H7 (cell line): ENCODE results near the gene PDE7B. TPM values are rescaled to one million over a fixed set of nuclear protein-coding genes. Genes with fewer than 3 reads are reported as not detected.

Experiments used
- DNase-seq: peaks from one replicate; pipeline ENCODE4 v3.0.0; 2012
- H3K27me3 ChIP-seq: 2 replicates; pipeline ENCODE4 v1.6.0; 2011; ENCODE audit warnings: mild to moderate bottlenecking, low read length; ENCODE audit not compliant: control insufficient read depth, insufficient read depth
- H3K36me3 ChIP-seq: replicated peaks from 2 replicates; pipeline ENCODE4 v1.5.1; 2011; ENCODE audit warnings: low read length; ENCODE audit not compliant: control insufficient read depth, insufficient read depth
- H3K4me3 ChIP-seq: 2 replicates; pipeline ENCODE4 v1.5.1; 2011; ENCODE audit warnings: low read depth, mild to moderate bottlenecking, control low read depth, low read length, moderate library complexity; ENCODE audit not compliant: insufficient read depth
- total RNA-seq: library from RNA; depleted of rRNA; stranded (reverse); fragments of >200 nt; shearing (Covaris generic); gene quantifications from 2 replicates; pipeline ENCODE4 v1.2.3, GENCODE V29; 2014

PDE7B gene
- total RNA-seq, 1 experiment from 2014 or later, result not detected

DNA sequence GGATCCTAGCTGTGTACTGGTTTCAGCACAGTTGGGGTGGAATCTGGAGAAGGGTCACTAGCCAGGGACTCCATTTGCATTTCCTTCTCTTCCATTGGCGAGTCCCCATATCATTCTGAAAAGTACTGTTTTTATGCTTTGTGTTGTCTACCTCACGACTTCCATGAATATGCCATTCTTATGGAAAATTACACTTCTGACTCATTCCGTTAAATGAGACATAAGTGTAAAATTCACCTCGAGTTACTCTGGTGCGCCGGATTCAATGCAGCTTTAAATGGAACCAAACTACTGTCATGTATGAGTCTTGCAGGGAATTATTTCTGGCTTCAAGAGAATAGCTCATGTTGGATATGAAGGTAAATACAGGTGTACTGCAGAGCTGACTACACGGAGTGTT lies 99.2 kb downstream of the PDE7B start:
- no peaks in the 10 kb centered on the region for H3K36me3 ChIP-seq
- DNase-seq, result no peak
- no peaks in the 10 kb centered on the region; the same call in 1 of the 2 replicates for H3K27me3 ChIP-seq
- no peak overlapping the region for H3K4me3 ChIP-seq

DNA sequence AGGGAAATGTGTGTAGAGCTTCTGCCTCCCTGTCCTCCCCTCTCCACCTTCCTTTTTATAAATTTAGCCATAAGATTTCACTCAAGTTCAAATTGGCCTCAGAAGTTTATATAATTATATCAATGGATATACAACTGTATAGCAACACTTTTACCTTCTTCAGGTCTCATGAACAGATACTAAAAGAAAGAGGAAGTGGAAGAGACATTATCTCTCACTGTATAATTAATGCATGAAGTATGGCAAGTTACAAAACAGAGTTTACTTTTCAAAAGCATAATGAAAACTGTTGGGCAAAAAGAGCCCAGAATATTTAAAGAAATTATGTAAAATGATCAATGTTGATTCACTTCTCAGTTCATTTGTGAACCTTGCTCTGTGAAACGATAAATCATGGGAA lies 99.7 kb downstream of the PDE7B start:
- Histone ChIP-seq H3K4me3 (no peak overlapping the region), H3K27me3 (no peaks in the 10 kb centered on the region; the same call in 1 of the 2 replicates), H3K36me3 (no peaks in the 10 kb centered on the region)
- DNase-seq, result no peak

DNA sequence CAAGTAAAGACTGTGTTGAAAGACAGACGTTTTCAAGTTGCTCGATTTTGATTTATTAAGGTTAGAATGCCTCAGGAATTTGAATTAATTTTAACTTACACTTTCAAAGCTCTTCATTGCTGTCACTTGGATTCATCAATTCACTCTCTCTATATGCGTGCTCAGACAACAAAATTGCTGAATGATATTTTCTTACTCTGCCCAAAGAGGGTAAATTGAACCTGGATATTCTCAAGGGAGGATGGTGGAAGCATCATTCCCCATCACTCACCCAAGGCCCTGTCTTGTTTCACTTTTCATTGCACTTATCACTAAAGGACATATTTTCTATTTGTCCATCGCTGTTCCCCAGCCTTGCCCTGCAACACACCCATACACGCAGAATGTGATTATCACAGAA lies 102.3 kb downstream of the PDE7B start:
- Histone ChIP-seq H3K27me3 (no peaks in the 10 kb centered on the region; the same call in 1 of the 2 replicates), H3K4me3 (no peak overlapping the region), H3K36me3 (no peaks in the 10 kb centered on the region)
- no peak for DNase-seq

DNA sequence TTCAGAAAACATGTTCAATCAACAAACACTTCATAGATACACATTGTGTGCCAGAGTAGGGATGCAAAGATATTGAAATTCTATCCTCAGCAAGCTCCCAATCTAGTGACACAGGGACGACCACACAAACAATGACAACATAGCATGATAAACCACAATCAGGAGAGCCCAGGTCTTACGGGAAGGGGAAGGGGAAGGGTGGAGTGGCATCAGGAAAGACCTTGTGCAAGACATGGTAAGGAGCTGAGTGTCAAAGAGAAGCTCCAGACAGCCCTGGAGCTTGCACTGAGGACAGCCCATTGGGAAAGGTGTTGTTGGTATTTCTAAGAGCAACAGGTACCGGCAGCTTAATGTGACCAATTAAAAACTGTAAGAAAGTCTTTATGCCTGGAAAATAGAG lies 103.6 kb downstream of the PDE7B start:
- Histone ChIP-seq H3K4me3 (no peak overlapping the region), H3K27me3 (no peaks in the 10 kb centered on the region; the same call in 1 of the 2 replicates), H3K36me3 (no peaks in the 10 kb centered on the region)
- no peak for DNase-seq

DNA sequence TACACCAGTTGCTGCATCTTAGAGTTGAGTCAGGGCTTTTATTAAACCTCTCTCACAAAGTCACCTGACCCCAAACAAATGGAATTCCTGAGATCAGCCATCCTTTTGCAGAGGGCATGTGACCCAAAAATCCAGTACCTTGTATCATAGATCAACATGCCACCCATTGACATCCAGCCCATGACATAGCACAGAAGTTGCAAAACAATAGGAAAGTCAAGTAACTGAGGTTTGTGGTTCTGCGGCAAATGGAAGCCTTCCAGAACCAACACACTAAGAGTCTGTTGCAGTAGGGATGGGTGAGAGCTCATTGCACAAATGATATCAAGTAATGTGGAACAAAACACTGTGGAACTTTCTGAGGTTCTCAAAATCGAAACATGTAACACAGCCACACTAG lies 111.2 kb downstream of the PDE7B start:
- no peaks in the 10 kb centered on the region for H3K27me3 ChIP-seq
- DNase-seq, result no peak

DNA sequence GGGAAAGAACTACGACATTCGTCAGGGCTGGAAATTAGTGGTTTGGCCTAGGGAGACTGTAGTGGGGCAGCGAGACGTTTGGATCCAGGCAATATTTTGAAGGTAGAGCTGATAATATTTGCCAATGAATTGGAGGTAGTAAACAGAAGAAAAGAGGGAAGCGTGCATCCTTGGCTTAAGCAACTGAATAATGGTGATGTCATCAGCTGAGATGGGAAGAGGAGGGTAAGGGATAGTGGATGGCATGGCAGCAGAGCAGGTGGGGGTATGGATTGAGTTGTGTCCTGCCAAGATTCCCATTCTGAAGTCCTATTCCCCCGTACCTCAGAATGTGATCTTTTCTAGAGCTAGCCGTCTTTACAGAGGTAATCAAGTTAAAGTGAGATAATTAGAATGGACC lies 119.2 kb downstream of the PDE7B start:
- H3K4me3 ChIP-seq, result no peak overlapping the region
- no peaks in the 10 kb centered on the region for H3K36me3 ChIP-seq
- no peaks in the 10 kb centered on the region for H3K27me3 ChIP-seq
- no peak for DNase-seq

More for the DNA sequence above, 111.2 kb downstream of the PDE7B start:
- no peak overlapping the region for H3K4me3 ChIP-seq
- no peaks in the 10 kb centered on the region for H3K36me3 ChIP-seq

DNA sequence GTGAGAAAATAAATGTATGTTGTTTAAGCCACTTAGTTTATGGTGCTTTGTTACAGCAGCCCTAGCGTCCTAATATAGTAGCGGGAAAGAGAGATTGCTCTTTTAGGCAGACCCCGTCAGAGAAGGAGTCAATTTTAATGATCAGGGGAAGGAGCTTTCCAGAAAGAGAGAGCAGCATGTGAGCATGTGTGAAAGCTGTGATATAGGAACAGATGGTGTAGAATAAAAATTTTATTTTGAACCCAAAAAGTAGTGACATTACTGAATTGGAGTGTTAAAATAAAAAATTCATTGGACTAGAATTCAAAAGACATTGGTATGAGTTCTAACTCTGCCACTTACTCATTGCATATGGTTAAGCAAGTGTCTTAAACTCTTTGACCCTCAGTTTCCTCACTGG lies 119.8 kb downstream of the PDE7B start:
- Histone ChIP-seq H3K4me3 (no peak overlapping the region), H3K36me3 (no peaks in the 10 kb centered on the region), H3K27me3 (no peaks in the 10 kb centered on the region)
- no peak for DNase-seq

DNA sequence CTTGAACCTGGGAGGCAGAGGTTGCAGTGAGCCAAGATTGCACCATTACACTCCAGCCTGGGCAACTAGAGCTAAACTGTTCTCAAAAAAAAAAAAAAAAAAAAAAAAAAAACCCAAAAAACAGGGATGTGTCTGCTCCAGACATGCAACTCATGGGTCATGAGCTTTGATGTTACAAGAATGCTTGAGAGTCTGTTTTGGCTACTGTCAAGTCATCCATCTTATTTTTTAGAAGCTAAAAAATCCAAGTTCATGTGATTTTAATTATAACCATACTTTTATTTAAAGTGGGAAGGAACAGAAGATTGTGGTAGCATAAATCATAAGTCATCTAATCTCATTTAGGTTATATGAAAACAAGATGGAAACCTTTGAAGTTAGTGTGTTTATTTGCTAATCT lies 120.6 kb downstream of the PDE7B start:
- Histone ChIP-seq H3K4me3 (no peak overlapping the region), H3K36me3 (no peaks in the 10 kb centered on the region), H3K27me3 (no peaks in the 10 kb centered on the region)
- no peak for DNase-seq

DNA sequence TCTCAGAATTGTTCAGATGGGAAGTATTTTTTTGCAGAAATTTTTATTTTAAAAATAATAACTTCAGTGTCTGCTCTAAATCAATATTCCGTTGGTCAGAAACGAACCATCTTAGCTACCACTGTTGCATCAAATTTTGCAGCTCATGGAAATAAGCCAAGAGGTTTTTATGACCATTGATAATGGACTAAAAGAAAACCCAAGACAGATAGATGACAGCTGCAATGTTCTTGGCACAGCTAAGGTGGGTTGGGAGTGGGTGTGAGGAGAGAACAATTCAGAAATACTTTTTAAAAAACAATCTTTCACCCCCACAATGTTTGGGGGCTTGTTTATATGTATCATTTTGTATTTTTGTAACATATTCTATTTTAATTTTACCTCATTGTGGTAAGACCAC lies 121.1 kb downstream of the PDE7B start:
- Histone ChIP-seq H3K4me3 (no peak overlapping the region), H3K36me3 (no peaks in the 10 kb centered on the region), H3K27me3 (no peaks in the 10 kb centered on the region)
- DNase-seq, result no peak

DNA sequence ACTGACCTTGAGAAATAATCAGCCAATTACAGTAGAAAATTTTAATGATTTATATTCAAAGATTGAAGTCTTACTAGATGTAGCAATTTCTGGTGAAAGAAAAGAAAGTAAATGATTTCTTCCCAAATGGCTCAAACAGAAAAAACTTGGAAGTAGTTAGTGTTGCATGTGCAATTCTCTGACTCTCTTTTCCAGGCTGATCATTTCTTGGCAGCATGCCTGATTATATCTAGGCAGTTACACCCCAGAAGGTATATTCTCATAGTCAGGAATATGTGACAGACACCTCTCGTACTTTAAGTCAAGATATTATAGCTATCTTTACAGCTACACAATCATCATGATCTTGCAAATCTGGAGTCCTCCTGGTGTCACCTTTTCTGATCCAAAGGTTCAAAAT lies 122.9 kb downstream of the PDE7B start:
- no peaks in the 10 kb centered on the region for H3K27me3 ChIP-seq
- H3K36me3 ChIP-seq, result no peaks in the 10 kb centered on the region
- H3K4me3 ChIP-seq, result no peak overlapping the region
- DNase-seq, result no peak

DNA sequence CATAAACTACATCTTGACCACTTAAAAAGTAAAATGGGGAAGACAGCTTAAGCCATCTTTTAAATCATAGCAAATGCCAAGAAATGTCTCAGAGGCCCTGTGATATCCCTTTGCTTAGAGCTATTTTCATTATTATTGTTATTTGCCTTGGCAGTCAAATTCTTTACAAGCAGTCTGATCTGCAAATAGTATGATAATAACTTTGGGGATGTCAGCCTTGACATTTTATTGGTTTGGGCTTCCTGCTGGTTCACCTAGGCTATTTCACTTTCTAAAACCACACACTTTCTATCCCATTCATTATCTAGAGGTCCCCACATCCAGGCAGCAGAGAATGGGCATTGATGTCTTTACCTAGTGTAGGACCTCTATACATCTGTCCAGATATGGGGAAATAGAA lies 125.1 kb downstream of the PDE7B start:
- no peaks in the 10 kb centered on the region for H3K27me3 ChIP-seq
- no peak overlapping the region for H3K4me3 ChIP-seq
- DNase-seq, result no peak
- H3K36me3 ChIP-seq, result no peaks in the 10 kb centered on the region

DNA sequence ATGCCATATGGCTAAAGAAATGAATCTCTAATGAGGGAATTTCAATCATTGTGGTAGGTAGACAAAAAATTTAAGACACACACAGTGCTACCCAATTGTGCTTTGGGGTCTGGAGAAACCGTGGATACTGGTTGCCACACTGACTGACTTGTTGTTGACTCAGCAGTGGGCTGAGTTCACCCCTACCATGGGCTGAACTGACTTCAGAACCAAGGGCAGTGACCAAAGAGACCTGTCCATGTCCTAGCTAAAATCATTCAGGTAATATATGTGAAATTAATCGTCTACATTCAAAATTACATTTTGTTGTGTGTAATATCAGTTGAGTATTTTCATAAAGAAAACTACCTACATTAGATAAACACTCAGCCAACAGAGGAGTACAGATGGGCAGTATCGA lies 131.6 kb downstream of the PDE7B start:
- DNase-seq, result no peak
- no peaks in the 10 kb centered on the region for H3K27me3 ChIP-seq
- no peaks in the 10 kb centered on the region for H3K36me3 ChIP-seq
- H3K4me3 ChIP-seq, result no peak overlapping the region

DNA sequence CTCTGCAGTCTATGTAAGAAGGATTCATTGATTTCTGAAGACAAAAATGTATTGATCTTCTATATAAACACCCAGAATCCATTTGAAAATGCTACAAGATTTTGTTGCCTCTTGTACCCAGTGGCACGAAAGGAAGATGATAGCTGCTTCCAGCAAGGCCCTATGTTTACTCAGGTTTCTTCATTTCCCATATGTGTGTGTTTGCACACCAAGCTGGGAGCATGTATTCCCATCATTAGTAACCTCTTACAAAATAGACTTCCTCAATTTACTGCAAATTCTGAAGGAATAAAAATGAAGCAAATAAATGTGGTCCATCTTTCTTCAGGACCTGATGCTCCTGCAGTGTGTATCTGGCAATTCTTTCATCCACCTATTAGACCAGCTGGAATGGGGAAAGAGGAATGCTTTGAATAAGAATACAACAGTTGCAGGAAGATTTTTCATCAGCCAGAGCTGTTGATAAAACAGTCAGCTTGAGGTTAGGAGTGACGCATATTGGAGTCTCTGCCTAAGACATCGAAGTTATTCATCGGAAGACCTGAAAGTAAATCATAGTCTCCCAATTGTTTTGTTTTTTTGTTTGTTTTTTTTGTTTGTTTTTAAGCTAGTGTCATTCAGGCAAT lies 132.3 kb downstream of the PDE7B start:
- Histone ChIP-seq H3K4me3 (no peak overlapping the region), H3K27me3 (no peaks in the 10 kb centered on the region), H3K36me3 (no peaks in the 10 kb centered on the region)
- DNase-seq, result no peak

DNA sequence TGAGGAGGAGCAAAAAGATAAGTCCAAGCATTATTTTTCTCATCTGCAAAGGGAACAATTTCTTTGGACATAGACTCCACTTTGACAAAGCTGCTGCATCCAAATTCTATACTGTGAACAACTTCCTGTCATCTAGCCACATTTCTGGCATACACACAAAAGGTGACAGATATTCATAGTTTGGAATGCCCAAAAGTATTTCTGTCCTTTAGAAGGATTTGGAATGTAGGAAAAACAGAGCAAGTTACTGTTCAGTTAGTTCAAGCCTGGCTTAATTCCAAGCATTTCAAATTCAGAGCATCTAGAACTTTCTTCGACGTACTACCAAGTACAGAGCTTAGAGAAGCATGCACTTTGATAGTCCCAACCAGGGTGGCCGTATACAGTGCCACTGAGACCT lies 134.0 kb downstream of the PDE7B start:
- Histone ChIP-seq H3K27me3 (no peaks in the 10 kb centered on the region), H3K4me3 (no peak overlapping the region)
- no peak for DNase-seq

DNA sequence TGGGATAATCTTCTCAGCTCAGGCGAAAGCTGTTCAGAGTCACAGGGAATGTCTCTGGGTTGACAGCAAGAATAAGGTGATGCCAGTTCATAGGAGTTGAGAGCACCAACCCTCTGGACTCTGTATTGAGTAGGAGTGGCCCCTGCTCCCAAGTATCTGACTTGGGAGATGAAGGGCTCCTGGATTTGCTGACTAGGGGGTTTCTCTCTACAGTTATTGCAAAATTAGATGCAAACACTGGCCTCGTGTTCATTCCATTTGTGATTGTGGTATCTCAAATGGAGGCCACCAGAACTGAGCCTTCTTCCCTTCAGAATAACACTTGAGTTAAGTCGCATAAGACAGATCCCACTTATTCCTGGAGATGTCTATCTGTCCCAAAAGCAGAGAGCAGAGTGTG lies 135.7 kb downstream of the PDE7B start:
- H3K4me3 ChIP-seq, result no peak overlapping the region
- no peaks in the 10 kb centered on the region for H3K36me3 ChIP-seq
- DNase-seq, result no peak
- H3K27me3 ChIP-seq, result no peaks in the 10 kb centered on the region

More for the DNA sequence above, 134.0 kb downstream of the PDE7B start:
- no peaks in the 10 kb centered on the region for H3K36me3 ChIP-seq

DNA sequence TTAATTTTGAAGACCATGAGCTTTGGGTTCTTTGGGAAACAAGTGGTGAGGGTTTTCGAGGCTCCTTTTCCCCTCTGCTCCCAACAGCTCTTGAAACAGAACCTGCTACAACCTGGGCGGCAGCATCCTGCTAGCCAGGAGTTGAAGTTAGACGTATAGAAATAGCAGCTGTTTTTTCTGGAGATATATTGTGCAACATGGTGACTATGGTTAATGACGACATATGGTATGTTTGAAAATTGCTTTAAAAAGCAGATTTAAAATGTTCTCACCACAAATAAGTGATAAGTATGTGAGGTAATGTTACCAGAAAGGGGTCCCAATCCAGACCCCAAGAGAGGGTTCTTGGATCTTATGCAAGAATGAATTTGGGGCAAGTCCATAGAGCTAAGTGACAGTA lies 138.9 kb downstream of the PDE7B start:
- Histone ChIP-seq H3K4me3 (no peak overlapping the region), H3K27me3 (no peaks in the 10 kb centered on the region), H3K36me3 (no peaks in the 10 kb centered on the region)
- DNase-seq, result no peak
